PC-3 (cell line): ENCODE results near the gene STIMATE. TPM values are rescaled to one million over a fixed set of nuclear protein-coding genes. Genes with fewer than 3 reads are reported as not detected.

Experiments
- ATAC-seq: fragments of 200-7000 bp; cut with Tn5 transposase; 2 replicates; pipeline ENCODE4 v1.9.1; 2020; ENCODE audit warnings: mild to moderate bottlenecking, moderate library complexity
- BruUV-seq: library from RNA; stranded (reverse); fragments of 400-500 nt; replicated peaks from 2 replicates; lab custom pipeline; 2021; lab: Mats Ljungman, UMichigan
- CTCF ChIA-PET: fragments of 300-600 bp; sonication (Branson Sonifier 250); formaldehyde crosslinking; loops from one replicate; lab custom pipeline; 2022; ENCODE audit warnings: antibody characterized with exemption; lab: Charles Lee
- POLR2A ChIA-PET: fragments of 300-600 bp; sonication (Branson Sonifier 250); formaldehyde crosslinking; loops from one replicate; lab custom pipeline; 2022; ENCODE audit warnings: antibody characterized with exemption; ENCODE audit not compliant: unreplicated experiment; lab: Charles Lee
- DNase-seq: peaks from one replicate; pipeline ENCODE4 v3.0.0-alpha.2; 2015
- H2AFZ ChIP-seq: fragments of 300-600 bp; sonication (generic); 2 replicates; pipeline ENCODE4 v1.6.0; 2016; ENCODE audit warnings: antibody characterized with exemption, low read length
- H3F3A ChIP-seq: fragments of 300-600 bp; sonication (generic); one replicate; pipeline ENCODE4 v1.6.0; 2017; ENCODE audit warnings: antibody characterized with exemption, low read length, control low read depth, mild to moderate bottlenecking; ENCODE audit not compliant: unreplicated experiment
- H3K27ac ChIP-seq: fragments of 300-600 bp; sonication (generic); 2 replicates; pipeline ENCODE4 v1.5.1; 2016; ENCODE audit warnings: mild to moderate bottlenecking, low read length
- H3K27me3 ChIP-seq: fragments of 300-600 bp; sonication (generic); 2 replicates; pipeline ENCODE4 v1.6.1; 2016; ENCODE audit warnings: low read length, mixed read lengths
- H3K36me3 ChIP-seq: fragments of 300-600 bp; sonication (generic); 2 replicates; pipeline ENCODE4 v1.6.1; 2016; ENCODE audit warnings: low read depth, mixed run types, low read length, mixed read lengths
- H3K4me1 ChIP-seq: fragments of 300-600 bp; sonication (generic); 2 replicates; pipeline ENCODE4 v1.5.1; 2016; ENCODE audit warnings: low read length; ENCODE audit not compliant: insufficient read depth
- H3K4me2 ChIP-seq: fragments of 300-600 bp; sonication (generic); 2 replicates; pipeline ENCODE4 v1.6.0; 2016; ENCODE audit warnings: low read length
- H3K4me3 ChIP-seq: fragments of 300-600 bp; sonication (generic); 2 replicates; pipeline ENCODE4 v1.5.1; 2016; ENCODE audit warnings: mild to moderate bottlenecking, low read length, mixed read lengths
- H3K79me2 ChIP-seq: fragments of 300-600 bp; sonication (generic); 2 replicates; pipeline ENCODE4 v1.6.1; 2017; ENCODE audit warnings: low read length, mixed read lengths
- H3K9ac ChIP-seq: fragments of 300-600 bp; sonication (generic); 2 replicates; pipeline ENCODE4 v1.6.0; 2016; ENCODE audit warnings: mild to moderate bottlenecking, low read length
- H3K9me2 ChIP-seq: fragments of 300-600 bp; sonication (generic); replicated peaks from 2 replicates; pipeline ENCODE4 v1.6.1; 2016; ENCODE audit warnings: mixed run types, low read length, mixed read lengths
- H3K9me3 ChIP-seq: fragments of 300-600 bp; sonication (generic); 2 replicates; pipeline ENCODE4 v1.6.1; 2016; ENCODE audit warnings: low read length, mixed read lengths
- H4K20me1 ChIP-seq: fragments of 300-600 bp; sonication (generic); 2 replicates; pipeline ENCODE4 v1.6.1; 2016; ENCODE audit warnings: low read length, mixed read lengths
- CTCF ChIP-seq: fragments of 300-600 bp; sonication (generic); conservative IDR thresholded peaks from 2 replicates; pipeline ENCODE4 v1.5.1; 2017; ENCODE audit warnings: antibody characterized with exemption, low read depth, mild to moderate bottlenecking, low read length
- EZH2 ChIP-seq: fragments of 300-600 bp; sonication (generic); IDR thresholded peaks from one replicate; pipeline ENCODE4 v1.6.1; 2017; ENCODE audit warnings: antibody characterized with exemption, mild to moderate bottlenecking, low read length; ENCODE audit not compliant: unreplicated experiment
- EZH2phosphoT487 ChIP-seq: fragments of 300-600 bp; sonication (generic); IDR thresholded peaks from 2 replicates; pipeline ENCODE4 v1.6.1; 2018; ENCODE audit warnings: mild to moderate bottlenecking, antibody characterized with exemption, low read length, borderline replicate concordance
- intact Hi-C: fragments of 100-400 bp; cut with micrococcal nuclease; formaldehyde crosslinking; loops from 2 replicates; pipeline ENCODE4 v1.9.0; 2023
- total RNA-seq: library from RNA; depleted of rRNA; stranded (reverse); fragments of >200 nt; gene quantifications from 2 replicates; pipeline ENCODE4 v1.2.3, GENCODE V29; 2014

STIMATE gene
- total RNA-seq, 1 experiment from 2014 or later: 29.7 TPM

- POLR2A ChIA-PET: no interaction called here
- TF ChIP-seq EZH2phosphoT487: no peak
- TF ChIP-seq EZH2: no peak
- TF ChIP-seq CTCF: no peak
- H3F3A ChIP-seq: no peaks in the 10 kb centered on the region
- H3K4me3 ChIP-seq: no peak overlapping the region
- H3K36me3 ChIP-seq: no peaks in the 10 kb centered on the region
- intact Hi-C loops: no loop called here
- H3K9me3 ChIP-seq: no peaks in the 10 kb centered on the region
- H4K20me1 ChIP-seq: no peaks in the 10 kb centered on the region
- H3K4me2 ChIP-seq: no peak overlapping the region
- no peak for ATAC-seq
- CTCF ChIA-PET: no interaction called here
- BruUV-seq: no TSS peak
- no peaks in the 10 kb centered on the region for H3K27me3 ChIP-seq
- no peak overlapping the region for H3K27ac ChIP-seq
- no peaks in the 10 kb centered on the region for H3K79me2 ChIP-seq
- H2AFZ ChIP-seq: no peak overlapping the region
- no peaks in the 10 kb centered on the region for H3K4me1 ChIP-seq
- DNase-seq: no peak
- H3K9ac ChIP-seq: no peak overlapping the region
- H3K9me2 ChIP-seq: no peaks in the 10 kb centered on the region
These were observed 60.4 kb downstream of the STIMATE start for GRCh38 chr3:52836986-52837385.

GRCh38 chr3:52836471-52836845 is 60.9 kb downstream of the STIMATE start:
- Histone ChIP-seq H3K9ac (no peak overlapping the region), H3K9me3 (no peaks in the 10 kb centered on the region), H3K27me3 (no peaks in the 10 kb centered on the region), H4K20me1 (no peaks in the 10 kb centered on the region), H3F3A (no peaks in the 10 kb centered on the region), H2AFZ (no peak overlapping the region), H3K4me1 (peaks cover 5% of the 10 kb centered on the region), H3K36me3 (no peaks in the 10 kb centered on the region), H3K27ac (no peak overlapping the region), H3K4me2 (no peak overlapping the region), H3K9me2 (no peaks in the 10 kb centered on the region), H3K4me3 (no peak overlapping the region), H3K79me2 (no peaks in the 10 kb centered on the region)
- POLR2A ChIA-PET: no interaction called here
- BruUV-seq: no TSS peak
- no peak for ATAC-seq
- DNase-seq: no peak
- intact Hi-C loops: no loop called here
- CTCF ChIA-PET: no interaction called here
- no peak for TF ChIP-seq EZH2
- TF ChIP-seq CTCF: no peak
- no peak for TF ChIP-seq EZH2phosphoT487

- Histone ChIP-seq H3F3A (no peaks in the 10 kb centered on the region), H2AFZ (no peak overlapping the region), H3K9me3 (no peaks in the 10 kb centered on the region), H3K9me2 (no peaks in the 10 kb centered on the region), H3K9ac (no peak overlapping the region), H3K4me3 (no peak overlapping the region), H3K4me2 (no peak overlapping the region), H4K20me1 (no peaks in the 10 kb centered on the region), H3K36me3 (no peaks in the 10 kb centered on the region), H3K27me3 (no peaks in the 10 kb centered on the region), H3K79me2 (no peaks in the 10 kb centered on the region), H3K27ac (no peak overlapping the region), H3K4me1 (peaks cover 11% of the 10 kb centered on the region)
- BruUV-seq: no TSS peak
- ChIA-PET POLR2A (no interaction called here), CTCF (no interaction called here)
- TF ChIP-seq EZH2 (no peak), EZH2phosphoT487 (no peak), CTCF (no peak)
- DNase-seq (no peak), ATAC-seq (no peak)
- intact Hi-C loops: no loop called here
These were observed 61.4 kb downstream of the STIMATE start for GRCh38 chr3:52835766-52836470.
